Stimulated activated CD4-positive, alpha-beta T cell treated with anti-CD3 and anti-CD28 coated beads, Interleukin-1b, Interleukin-23, amount 100 ng/mL, for 4 hours (primary cell): ENCODE measurements around the gene THRAP3.
"Not testable (repeated sequence)": the region's sequence is repeated elsewhere in the genome, so short reads cannot be mapped to it uniquely, and the experiment has no call there.

Experiments used
- DNase-seq, 2 donors: peaks; one replicate each; pipeline ENCODE4 v3.0.0-alpha.2; 2020; ENCODE audit warnings: low read depth in 2 of 2

Gene THRAP3, protein sequence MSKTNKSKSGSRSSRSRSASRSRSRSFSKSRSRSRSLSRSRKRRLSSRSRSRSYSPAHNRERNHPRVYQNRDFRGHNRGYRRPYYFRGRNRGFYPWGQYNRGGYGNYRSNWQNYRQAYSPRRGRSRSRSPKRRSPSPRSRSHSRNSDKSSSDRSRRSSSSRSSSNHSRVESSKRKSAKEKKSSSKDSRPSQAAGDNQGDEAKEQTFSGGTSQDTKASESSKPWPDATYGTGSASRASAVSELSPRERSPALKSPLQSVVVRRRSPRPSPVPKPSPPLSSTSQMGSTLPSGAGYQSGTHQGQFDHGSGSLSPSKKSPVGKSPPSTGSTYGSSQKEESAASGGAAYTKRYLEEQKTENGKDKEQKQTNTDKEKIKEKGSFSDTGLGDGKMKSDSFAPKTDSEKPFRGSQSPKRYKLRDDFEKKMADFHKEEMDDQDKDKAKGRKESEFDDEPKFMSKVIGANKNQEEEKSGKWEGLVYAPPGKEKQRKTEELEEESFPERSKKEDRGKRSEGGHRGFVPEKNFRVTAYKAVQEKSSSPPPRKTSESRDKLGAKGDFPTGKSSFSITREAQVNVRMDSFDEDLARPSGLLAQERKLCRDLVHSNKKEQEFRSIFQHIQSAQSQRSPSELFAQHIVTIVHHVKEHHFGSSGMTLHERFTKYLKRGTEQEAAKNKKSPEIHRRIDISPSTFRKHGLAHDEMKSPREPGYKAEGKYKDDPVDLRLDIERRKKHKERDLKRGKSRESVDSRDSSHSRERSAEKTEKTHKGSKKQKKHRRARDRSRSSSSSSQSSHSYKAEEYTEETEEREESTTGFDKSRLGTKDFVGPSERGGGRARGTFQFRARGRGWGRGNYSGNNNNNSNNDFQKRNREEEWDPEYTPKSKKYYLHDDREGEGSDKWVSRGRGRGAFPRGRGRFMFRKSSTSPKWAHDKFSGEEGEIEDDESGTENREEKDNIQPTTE

DNA sequence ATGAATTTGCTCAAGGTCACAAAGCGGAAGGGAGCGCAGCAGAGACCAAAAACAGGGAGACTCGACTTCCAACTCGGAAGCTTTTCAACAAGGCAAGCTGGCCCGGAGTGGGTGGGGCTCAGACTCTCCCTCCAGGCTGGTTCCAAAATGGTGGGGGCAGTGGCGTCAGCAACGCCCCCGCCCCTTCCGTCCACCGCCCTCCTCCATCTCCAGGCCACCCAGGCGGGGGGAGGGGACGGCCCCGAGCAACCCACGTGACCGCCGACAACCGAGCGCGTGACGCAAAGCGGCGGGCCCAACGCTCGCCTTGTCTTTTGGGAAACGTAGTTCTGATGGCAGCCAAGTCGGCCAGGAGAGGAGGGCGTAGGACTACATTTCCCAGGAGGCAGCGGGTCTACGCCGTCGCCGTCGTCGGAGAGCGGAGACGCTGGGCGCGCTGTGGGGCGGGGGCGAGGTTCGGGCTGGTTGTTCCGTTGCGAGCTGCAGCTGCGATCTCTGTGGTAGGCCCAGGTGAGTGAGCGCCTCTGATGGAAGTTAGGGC, at the start of gene THRAP3:
THRAP3 (plus strand) TSS at position 448 of the 541 bp plus-strand sequence. CDS start 58,121 bp downstream, outside the sequence.
- DNase-seq, result peak; percentile 98

DNA sequence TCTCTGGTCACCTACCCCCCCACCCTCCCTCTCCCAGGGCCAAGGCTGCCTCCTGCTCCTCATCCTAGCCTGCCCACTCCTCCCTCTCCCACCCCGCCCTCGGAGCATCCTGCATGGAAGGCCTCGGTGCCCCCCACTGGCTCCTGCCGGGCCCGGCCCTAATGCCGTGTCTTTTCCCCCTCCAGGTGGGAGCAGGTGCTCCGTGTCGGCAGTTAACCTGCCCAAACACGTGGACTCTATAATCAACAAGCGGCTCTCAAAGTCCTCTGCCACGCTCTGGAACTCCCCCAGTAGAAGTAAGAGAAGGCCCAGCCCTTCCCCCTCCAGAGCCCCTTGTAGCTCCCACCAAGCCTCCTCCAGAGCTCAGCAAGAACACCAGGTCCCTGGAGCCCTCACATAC, 49.5 kb upstream of the THRAP3 start:
- no peak for DNase-seq

DNA sequence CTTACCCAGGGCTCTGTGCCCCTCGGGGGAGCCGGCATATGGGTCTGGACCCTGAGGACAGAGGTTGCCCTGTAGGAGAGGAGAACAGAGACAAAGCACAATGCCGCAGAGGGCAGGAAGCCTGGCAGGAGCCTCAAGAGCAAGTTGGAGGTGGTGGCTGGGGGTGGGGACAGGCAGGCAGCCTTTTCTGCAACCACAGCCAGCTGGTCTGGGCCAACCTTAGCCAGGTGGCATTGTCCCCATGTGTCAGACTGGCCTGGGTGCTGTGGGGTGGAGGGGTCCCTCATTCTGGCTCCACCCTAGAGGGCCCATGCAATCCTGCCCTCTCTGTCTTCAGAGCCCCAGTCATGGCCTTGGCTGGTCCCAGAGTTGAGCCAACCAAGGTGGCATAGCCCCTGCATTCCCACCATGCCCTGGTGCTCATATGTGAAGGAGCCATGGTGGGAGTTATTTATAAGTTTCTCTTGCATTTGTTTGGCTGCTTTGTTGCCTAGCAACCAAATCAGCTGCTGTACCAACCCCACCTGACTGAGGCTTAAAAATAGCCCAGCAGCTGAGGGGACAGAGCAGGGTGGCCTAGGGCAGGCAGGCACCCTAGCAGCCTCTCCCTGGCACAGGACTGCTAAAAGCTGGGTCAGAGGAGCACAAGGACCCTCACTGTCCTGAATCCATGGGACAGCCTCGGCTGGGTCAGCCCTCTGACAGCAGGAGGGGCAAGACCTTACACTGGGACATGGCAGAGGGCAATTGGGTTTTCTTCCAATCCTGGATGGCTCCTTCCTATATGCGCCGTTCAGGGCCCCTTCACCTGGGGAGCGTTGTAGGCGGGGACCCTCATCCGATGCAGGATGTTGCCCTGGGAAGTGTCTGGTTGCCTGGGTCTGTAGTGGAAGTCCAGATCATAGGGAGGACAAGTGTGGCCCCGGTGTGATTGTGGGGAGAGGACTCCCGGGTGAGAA, 48.8 kb upstream of the THRAP3 start:
- DNase-seq, result no peak

DNA sequence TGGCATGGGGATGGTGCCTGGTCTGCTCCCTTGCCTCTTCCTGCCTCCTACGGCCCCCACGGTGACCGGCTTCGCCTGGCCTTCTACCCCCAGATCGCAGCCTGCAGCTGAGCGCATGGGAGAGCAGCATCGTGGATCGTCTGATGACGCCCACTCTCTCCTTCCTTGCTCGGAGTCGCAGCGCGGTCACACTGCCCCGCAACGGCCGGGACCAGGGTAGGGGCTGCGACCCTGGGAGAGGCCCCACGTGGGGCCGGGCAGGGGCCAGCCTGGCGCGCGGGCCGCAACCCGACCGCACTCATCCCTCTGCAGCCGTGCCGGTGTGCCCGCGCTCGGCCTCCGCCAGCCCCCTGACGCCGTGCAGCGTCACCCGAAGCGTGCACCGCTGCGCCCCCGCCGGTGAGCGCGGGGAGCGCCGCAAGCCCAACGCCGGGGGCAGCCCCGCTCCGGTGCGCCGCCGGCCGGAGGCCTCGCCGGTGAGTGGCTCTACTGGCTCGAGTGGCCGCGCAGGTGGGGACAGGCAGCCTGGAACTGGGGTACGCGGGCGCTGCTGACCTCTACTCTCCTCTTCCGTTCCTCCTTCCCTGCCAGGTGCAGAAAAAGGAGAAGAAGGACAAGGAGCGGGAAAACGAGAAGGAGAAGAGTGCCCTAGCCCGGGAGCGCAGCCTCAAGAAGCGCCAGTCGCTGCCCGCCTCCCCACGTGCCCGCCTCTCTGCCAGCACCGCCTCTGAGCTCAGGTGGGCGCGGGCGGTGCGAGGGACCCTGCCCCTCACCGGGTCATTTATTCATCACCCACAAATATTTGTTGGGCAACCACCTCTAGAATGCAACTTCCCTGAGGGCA, 47.9 kb upstream of the THRAP3 start:
- no peak for DNase-seq

DNA sequence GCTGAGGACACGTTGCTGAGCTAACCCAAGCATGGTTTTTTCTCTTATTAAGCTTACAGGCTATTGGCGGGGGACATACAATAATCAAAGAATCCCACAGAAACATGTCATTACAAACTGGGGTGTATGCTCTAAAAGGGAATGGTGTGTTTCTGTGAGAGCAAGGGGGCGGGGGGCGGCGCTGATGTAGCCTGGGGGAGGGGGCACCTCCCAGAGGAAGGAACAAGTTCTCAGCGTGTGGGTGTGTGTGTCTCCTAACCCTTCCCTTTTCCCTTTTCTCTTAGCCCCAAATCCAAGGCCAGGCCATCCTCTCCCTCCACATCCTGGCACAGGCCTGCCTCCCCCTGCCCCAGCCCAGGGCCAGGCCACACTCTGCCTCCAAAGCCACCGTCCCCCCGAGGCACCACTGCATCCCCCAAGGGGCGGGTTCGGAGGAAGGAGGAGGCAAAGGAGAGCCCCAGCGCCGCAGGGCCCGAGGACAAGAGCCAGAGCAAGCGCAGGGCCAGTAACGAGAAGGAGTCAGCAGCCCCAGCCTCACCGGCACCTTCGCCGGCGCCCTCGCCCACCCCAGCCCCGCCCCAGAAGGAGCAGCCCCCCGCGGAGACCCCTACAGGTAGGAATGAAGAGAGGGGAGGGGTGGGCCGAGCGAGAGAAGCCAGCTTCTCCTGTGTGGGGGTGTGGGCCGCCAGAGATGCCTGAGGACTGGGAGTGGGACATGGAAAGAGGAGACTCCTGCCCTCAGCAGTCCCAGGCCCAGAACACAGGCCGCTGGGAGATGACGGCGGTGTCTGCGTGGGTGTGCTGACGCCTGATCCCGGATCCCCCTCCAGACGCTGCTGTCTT, 46.4 kb upstream of the THRAP3 start:
- no peak for DNase-seq

DNA sequence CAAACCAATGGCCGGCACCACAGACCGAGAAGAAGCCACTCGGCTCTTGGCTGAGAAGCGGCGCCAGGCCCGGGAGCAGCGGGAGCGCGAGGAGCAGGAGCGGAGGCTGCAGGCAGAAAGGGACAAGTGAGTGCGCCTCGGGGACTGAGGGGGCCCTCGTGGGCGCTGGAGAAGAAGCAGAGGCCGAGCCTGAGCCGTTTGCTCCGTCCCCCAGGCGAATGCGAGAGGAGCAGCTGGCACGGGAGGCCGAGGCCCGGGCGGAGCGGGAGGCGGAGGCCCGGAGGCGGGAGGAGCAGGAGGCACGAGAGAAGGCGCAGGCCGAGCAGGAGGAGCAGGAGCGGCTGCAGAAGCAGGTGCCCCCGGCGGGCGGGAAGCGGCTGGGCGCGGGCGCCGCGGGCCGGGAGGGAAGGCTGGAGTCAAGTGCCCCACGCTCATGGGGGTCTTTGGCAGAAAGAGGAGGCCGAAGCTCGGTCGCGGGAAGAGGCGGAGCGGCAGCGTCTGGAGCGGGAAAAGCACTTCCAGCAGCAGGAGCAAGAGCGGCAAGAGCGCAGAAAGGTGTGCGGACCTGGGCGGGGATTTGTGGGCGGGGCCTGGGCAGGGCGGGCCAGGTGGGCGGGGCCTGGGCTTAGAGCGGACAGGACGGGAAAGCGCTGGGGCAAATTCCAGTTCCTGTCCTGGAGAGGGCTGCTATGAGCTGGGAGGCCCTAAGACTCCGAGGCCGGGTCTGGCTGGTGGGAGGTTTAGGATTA, 45.6 kb upstream of the THRAP3 start:
- no peak for DNase-seq

DNA sequence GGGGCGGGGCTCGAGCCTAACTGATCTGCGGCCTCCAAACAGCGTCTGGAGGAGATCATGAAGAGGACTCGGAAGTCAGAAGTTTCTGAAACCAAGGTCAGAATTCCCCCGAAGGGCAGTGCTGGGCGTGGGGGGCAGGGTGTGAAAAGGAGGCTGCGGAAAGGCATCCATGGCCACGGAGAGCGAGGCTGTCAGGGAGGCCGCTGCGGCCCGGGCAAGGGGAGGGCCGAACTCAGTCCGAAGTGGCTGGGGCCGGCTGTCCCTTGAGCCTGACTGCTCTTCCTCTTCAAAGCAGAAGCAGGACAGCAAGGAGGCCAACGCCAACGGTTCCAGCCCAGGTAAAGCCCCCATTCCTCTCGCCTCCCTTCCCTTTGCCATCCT, 45.0 kb upstream of the THRAP3 start:
- no peak for DNase-seq

DNA sequence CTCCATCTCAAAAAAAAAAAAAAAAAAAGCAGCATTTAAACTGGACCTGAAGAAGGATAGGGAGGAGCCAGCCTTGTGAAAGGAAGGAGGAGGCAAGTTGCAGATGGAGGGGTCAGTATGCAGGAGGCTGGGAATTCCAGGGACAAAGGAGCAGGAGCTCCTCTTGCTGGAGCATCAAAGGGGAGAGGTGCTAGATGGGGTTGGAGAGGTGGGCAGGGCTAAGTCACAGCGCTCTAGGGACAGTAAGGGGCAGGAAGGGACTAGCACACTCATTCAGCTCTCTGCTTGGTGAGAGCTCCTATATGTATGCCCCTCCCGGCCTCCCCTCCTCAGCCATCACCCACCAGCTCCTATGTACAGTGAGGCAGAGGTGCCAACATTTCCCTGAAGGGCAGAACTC, 41.5 kb upstream of the THRAP3 start:
- no peak for DNase-seq

DNA sequence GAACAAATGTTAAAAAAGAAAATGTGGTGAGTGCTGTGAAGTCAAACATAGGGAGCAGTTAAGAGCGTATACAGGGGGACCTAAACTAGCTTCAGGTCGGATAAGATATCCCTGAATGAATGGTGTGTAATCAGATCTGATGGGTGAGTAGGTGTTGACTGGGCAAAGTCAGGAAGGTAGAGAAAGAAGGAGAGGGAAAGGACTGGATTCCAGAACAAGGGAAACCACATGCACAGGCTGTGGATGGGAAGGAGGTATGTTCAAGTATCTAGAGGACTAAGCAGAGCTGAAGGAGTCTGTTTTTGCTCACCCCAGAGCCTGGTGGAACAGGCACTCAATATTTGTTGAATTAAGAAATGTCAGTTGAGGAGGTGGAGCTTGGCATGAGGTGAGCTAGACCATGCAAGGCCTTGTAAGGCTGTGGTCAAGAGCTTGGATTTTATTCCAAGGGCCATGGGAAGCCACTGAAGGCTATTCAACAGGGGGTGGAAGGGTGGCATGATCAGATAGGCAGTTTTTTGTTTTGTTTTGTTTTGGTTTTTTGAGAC, 40.9 kb upstream of the THRAP3 start:
- DNase-seq, result no peak

DNA sequence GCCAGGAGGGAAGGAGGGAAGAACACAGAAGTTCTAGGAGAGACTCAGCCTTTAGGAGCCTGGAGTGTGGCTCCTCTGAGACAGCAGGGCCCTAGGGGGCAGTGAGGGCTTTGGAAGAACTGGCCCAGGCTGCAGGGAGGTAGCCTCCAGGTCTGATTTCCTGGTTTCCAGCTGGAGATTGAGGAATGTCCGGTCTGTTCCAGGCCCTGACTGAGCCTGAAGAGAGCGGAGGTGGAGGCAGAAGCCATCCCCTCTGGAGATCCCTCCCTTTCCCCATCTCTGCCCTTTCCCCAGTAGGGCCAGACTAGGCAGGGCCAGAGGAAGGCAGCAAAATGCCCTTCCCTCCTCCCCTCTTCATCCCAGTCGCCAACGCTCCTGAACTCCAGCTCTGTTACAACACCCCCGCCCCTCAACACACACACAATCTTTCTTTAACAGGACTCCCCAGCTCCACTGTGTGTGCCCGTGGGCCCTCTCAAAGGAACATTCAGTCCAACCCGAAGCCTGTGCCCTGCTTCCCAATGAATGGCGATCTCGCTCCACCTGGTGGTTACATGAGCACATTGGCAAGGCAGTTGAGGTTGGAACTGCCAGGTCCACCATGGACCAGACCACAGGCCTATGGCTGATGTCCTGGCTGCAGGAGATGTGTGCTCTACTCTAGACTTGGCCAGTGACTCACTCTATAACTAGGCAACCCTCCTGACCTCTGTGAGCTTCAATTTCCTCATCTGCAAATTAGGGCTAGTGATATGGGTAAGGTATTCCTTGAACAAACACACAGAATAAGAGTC, 36.2 kb upstream of the THRAP3 start:
- DNase-seq, result peak; percentile 54 to 64

DNA sequence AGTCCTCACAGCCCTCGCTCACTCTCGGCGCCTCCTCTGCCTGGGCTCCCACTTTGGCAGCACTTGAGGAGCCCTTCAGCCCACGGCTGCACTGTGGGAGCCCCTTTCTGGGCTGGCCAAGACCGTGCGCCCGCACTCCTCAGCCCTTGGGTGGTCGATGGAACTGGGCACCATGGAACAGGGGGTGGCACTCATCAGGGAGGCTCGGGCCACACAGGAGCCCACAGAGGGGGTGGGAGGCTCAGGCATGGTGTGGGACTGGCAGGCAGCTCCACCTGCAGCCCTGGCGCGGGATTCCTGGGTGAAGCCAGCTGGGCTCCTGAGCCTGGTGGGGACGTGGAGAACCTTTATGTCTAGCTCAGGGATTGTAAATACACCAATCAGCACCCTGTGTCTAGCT, 27.4 kb upstream of the THRAP3 start:
- not testable (repeated sequence) for DNase-seq

DNA sequence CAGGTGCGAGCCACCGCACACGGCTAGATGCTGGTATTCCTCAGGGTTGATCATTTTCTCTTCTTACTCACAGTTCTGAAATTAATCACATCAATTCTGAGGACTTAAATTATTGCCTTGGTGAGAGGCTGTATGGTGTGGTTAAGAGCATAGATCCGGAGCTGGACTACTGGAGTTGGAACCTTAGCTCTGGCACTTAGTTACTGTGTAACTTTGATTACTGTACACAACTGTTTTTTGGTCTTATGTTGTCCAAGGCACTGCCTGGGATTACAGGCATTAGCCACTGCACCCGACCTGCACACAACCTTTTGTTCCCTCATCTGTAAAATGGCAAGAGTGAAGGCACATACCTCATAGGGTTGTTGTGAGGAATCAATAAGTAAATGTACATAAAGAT, 25.6 kb upstream of the THRAP3 start:
- no peak for DNase-seq

DNA sequence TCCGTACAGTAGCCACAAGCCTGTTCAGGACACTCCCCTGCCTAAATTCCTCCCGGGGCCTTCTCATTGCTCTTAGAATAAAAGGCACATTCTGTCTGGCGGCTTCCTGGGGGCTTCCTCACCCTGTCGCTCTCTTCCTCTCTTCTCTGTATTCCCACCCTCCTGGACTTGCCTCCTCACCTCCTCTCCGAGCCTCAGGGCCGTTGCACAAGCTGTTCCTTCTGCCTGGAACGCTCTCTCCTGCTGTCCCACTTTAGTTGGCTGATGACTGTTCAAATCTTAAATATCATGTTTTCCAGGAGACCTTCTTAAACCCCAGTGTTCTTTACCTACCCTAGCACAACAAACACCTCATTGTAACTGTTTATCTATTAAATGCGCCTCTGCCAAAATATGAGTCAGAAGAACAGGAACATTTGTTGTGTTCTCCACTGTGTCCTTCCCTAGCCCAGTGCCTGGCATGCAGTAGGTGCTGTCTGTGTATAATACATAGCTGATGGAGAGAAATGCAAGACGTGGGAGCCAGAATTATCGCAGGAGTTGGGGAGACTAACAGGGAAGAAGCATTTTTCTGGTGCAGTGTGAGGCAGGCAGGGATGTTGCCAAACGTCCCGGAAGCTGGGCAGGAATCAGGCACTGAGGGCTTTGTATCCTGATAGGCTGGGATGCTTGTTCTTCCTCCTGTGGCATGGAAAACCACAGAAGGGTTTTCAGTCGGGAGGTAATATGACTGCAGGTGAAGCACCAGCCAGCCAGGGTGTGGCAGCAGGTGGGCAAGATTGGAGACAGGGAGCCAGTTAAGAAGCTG, 24.1 kb upstream of the THRAP3 start:
- DNase-seq, result no peak

DNA sequence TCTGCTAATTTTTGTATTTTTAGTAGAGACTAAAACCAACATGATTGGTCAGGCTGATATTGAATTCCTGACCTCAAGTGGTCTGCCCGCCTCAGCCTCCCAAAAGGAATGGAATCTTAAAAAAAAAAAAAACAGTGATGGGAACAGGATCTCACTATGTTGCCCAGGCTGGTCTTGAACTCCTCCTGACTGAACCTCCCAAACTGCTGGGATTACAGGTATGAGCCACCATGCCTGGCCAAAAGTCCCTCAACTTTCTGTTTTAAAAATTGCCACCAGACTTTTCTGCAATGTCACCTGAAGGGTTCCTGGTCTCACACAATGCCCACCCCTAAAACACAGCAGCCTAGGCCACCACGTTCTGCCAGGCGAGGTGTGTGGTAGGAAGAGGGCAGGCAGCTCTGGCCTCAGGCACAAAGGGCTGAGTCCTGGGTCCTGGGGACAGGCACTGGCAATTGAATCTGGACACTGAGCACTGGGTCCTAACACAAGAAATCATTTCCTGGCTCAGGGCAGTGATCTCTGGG, 21.2 kb upstream of the THRAP3 start:
- DNase-seq, result no peak

DNA sequence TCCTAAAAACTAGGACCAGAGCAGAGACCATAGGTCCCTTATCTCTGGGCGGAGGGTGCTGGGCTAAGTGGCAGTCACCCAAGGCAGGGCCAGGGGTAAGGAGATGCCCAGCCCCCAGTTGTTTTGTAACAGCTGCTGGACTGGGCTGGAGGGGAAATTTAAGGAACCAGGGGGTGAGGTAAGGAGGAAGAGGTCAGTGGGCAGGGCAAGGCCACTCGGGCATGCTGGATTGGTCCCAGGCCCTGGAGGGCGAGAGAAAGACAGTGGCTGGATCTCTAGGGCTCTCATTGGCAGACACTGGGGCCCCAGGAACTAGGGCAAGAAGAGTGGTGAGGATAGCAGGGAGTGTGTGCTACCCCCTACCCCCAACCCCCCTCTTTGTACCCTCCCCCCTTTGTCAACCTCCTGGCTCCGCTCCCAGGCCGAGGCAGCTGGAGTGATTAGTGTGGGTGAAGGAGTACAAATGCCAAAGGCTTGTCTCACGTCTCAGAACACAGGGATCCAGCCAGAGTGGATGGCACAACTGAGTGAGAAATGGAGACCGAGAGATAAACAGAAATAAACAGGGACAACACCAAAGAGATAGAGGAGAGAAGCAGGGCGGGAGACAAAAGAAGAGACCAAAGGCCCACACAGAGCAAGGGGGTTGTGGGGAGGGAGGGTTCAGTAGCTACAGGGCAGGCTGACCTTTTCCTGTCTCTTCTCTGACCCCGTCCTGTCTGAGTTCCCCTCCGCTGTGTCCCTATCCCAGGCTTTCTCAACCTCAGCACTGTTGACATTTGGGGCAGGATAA, 20.5 kb upstream of the THRAP3 start:
- DNase-seq, result no peak
